ENCODE data around the gene NAALADL2. TPM values are rescaled to one million over a fixed set of nuclear protein-coding genes. Genes with fewer than 3 reads are reported as not detected.

Gene NAALADL2
- total and polyA plus RNA-seq, 4 donors = 0.28 to 4.6 (median 3.1) TPM

GRCh38 chr3:174822320-174822719 is 36.8 kb upstream of the NAALADL2 start:
- no peaks in the 10 kb centered on the region for H3K27me3 ChIP-seq (ENCODE audit: control insufficient read depth in 4 of 4, insufficient read depth in 4 of 4, low read length in 3 of 4)
- DNase-seq (ENCODE audit: low spot score) = no peak
- TF ChIP-seq GABPA (IDR thresholded peaks at IDR 0.05 in 1 of 2, conservative IDR thresholded peaks at IDR 0.05 in 1 of 2) = no peak
- no peak for TF ChIP-seq RXRA (IDR thresholded peaks at IDR 0.05)
- no peak for TF ChIP-seq NR2F2 (IDR thresholded peaks at IDR 0.05)
- TF ChIP-seq, protein P1, sequence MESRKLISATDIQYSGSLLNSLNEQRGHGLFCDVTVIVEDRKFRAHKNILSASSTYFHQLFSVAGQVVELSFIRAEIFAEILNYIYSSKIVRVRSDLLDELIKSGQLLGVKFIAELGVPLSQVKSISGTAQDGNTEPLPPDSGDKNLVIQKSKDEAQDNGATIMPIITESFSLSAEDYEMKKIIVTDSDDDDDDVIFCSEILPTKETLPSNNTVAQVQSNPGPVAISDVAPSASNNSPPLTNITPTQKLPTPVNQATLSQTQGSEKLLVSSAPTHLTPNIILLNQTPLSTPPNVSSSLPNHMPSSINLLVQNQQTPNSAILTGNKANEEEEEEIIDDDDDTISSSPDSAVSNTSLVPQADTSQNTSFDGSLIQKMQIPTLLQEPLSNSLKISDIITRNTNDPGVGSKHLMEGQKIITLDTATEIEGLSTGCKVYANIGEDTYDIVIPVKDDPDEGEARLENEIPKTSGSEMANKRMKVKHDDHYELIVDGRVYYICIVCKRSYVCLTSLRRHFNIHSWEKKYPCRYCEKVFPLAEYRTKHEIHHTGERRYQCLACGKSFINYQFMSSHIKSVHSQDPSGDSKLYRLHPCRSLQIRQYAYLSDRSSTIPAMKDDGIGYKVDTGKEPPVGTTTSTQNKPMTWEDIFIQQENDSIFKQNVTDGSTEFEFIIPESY (IDR thresholded peaks at IDR 0.05) = no peak
- TF ChIP-seq, protein P2, sequence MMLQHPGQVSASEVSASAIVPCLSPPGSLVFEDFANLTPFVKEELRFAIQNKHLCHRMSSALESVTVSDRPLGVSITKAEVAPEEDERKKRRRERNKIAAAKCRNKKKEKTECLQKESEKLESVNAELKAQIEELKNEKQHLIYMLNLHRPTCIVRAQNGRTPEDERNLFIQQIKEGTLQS (IDR thresholded peaks at IDR 0.05) = no peak
- TF ChIP-seq TAF1 (conservative IDR thresholded peaks at IDR 0.05) = no peak
- TF ChIP-seq HNF4A (conservative IDR thresholded peaks at IDR 0.05) = no peak
- no peak overlapping the region for H3K27ac ChIP-seq (ENCODE audit: low read depth in 1 of 2, low read length in 2 of 2)
- H3K4me1 ChIP-seq (ENCODE audit: control insufficient read depth in 4 of 4, insufficient read depth in 4 of 4, low read length in 3 of 4) = no peaks in the 10 kb centered on the region
- no peak overlapping the region for H3K9ac ChIP-seq (ENCODE audit: low read depth in 1 of 2, low read length in 2 of 2)
- WGBS = 95% methylated on average over 2 of the region's 2 CpGs
- H3K4me3 ChIP-seq (ENCODE audit: low read depth in 1 of 3, low read length in 3 of 3) = no peak overlapping the region
- H3K9me3 ChIP-seq (ENCODE audit: control insufficient read depth in 4 of 4, low read length in 3 of 4) = no peaks in the 10 kb centered on the region
- no peaks in the 10 kb centered on the region for H3K36me3 ChIP-seq (ENCODE audit: control insufficient read depth in 4 of 4, insufficient read depth in 3 of 4, low read depth in 1 of 4, low read length in 3 of 4)

GRCh38 chr3:174826069-174826468 is 33.1 kb upstream of the NAALADL2 start:
- Histone ChIP-seq H3K9ac (ENCODE audit: low read depth in 1 of 2, low read length in 2 of 2) (no peak overlapping the region), H3K36me3 (ENCODE audit: control insufficient read depth in 4 of 4, insufficient read depth in 3 of 4, low read depth in 1 of 4, low read length in 3 of 4) (no peaks in the 10 kb centered on the region), H3K27ac (ENCODE audit: low read depth in 1 of 2, low read length in 2 of 2) (no peak overlapping the region), H3K9me3 (ENCODE audit: control insufficient read depth in 4 of 4, low read length in 3 of 4) (no peaks in the 10 kb centered on the region), H3K27me3 (ENCODE audit: control insufficient read depth in 4 of 4, insufficient read depth in 4 of 4, low read length in 3 of 4) (no peaks in the 10 kb centered on the region), H3K4me1 (ENCODE audit: control insufficient read depth in 4 of 4, insufficient read depth in 4 of 4, low read length in 3 of 4) (no peaks in the 10 kb centered on the region), H3K4me3 (ENCODE audit: low read depth in 1 of 3, low read length in 3 of 3) (no peak overlapping the region)
- no peak for TF ChIP-seq MAX (IDR thresholded peaks at IDR 0.05)
- no peak for TF ChIP-seq RXRA (IDR thresholded peaks at IDR 0.05)
- TF ChIP-seq FOXA1 (IDR thresholded peaks at IDR 0.05) = no peak
- no peak for TF ChIP-seq RAD21 (IDR thresholded peaks at IDR 0.05)
- TF ChIP-seq, protein P2 (IDR thresholded peaks at IDR 0.05) = no peak
- TF ChIP-seq, protein P1 (IDR thresholded peaks at IDR 0.05) = no peak
- TF ChIP-seq HNF4A (conservative IDR thresholded peaks at IDR 0.05) = no peak
- TF ChIP-seq CTCF (IDR thresholded peaks at IDR 0.05; ENCODE audit: low read depth, low read length, missing input control) = no peak
- no peak for TF ChIP-seq YY1 (IDR thresholded peaks at IDR 0.05)
- TF ChIP-seq SP1 (IDR thresholded peaks at IDR 0.05) = no peak
- no peak for TF ChIP-seq EGR1 (IDR thresholded peaks at IDR 0.05; ENCODE audit: low read depth in 2 of 2)
- TF ChIP-seq GABPA (IDR thresholded peaks at IDR 0.05 in 1 of 2, conservative IDR thresholded peaks at IDR 0.05 in 1 of 2) = no peak
- no peak for TF ChIP-seq NR2F2 (IDR thresholded peaks at IDR 0.05)
- TF ChIP-seq HNF4G (IDR thresholded peaks at IDR 0.05) = no peak
- TF ChIP-seq TAF1 (conservative IDR thresholded peaks at IDR 0.05) = no peak
- no peak for TF ChIP-seq REST (IDR thresholded peaks at IDR 0.05)
- no peak for TF ChIP-seq JUND (IDR thresholded peaks at IDR 0.05)
- no peak for TF ChIP-seq FOXA2 (IDR thresholded peaks at IDR 0.05)
- DNase-seq (ENCODE audit: low spot score) = no peak

Measured in liver (tissue), 9 donors.